B cell (primary cell): ENCODE measurements around the gene NUP62. TPM values are rescaled to one million over a fixed set of nuclear protein-coding genes. Genes with fewer than 3 reads are reported as not detected.

ENCODE experiments used
- ATAC-seq: fragments of 200-7000 bp; cut with Tn5 transposase; one replicate; pipeline ENCODE4 v1.10.0; 2021; ENCODE audit warnings: low read depth, mild to moderate bottlenecking, moderate number of reproducible peaks, moderate library complexity
- CTCF ChIA-PET: fragments of 350-600 bp; sonication (Branson Sonifier 250); formaldehyde crosslinking; loops from one replicate; lab custom pipeline; 2021; ENCODE audit warnings: antibody characterized with exemption, inconsistent platforms; lab: Charles Lee
- POLR2A ChIA-PET: fragments of 350-600 bp; sonication (Branson Sonifier 250); formaldehyde crosslinking; loops from one replicate; lab custom pipeline; 2021; ENCODE audit warnings: antibody characterized with exemption; lab: Charles Lee
- DNase-seq: peaks from one replicate; pipeline ENCODE4 v3.0.0; 2013
- H2AFZ ChIP-seq: 2 replicates; pipeline ENCODE4 v1.6.1; 2012; ENCODE audit warnings: mild to moderate bottlenecking, low read depth, low read length; ENCODE audit not compliant: insufficient read depth, poor library complexity, severe bottlenecking
- H3K27ac ChIP-seq, 2 donors: 1 replicate in 1 of 2; 2 replicates in 1 of 2; pipeline ENCODE4 v1.5.1; 2012 to 2013; ENCODE audit warnings: low read length in 2 of 2, mild to moderate bottlenecking in 2 of 2, moderate library complexity in 1 of 2
- H3K27me3 ChIP-seq, 4 experiments: fragments of 200-600 bp in 1 of 4; sonication (generic) in 1 of 4; replicated peaks in 1 of 4; 1 replicate in 2 of 4; 2 replicates in 2 of 4; pipeline versions ENCODE4 v1.6.1 to v1.7.0; 2013 to 2016; ENCODE audit warnings: low read length in 3 of 4, mild to moderate bottlenecking in 2 of 4, mixed read lengths in 1 of 4, moderate library complexity in 1 of 4; ENCODE audit not compliant: insufficient read depth in 4 of 4, control insufficient read depth in 3 of 4; ENCODE audit errors: control extremely low read depth in 1 of 4
- H3K36me3 ChIP-seq, 2 experiments: replicated peaks in 1 of 2; 1 replicate in 1 of 2; 2 replicates in 1 of 2; pipeline versions ENCODE4 v1.6.1 to v1.7.1; 2013; ENCODE audit warnings: low read length in 1 of 2; ENCODE audit not compliant: insufficient read depth in 2 of 2, control insufficient read depth in 1 of 2; ENCODE audit errors: control extremely low read depth in 1 of 2, extremely low read depth in 1 of 2
- H3K4me1 ChIP-seq, 2 donors: fragments of 200-600 bp in 1 of 2; sonication (generic) in 1 of 2; 1 replicate in 1 of 2; 2 replicates in 1 of 2; pipeline versions ENCODE4 v1.5.1 to v1.6.1; 2013 to 2017; ENCODE audit warnings: low read length in 2 of 2; ENCODE audit not compliant: control insufficient read depth in 2 of 2, insufficient read depth in 2 of 2
- H3K4me2 ChIP-seq: replicated peaks from 2 replicates; pipeline ENCODE3; 2012; ENCODE audit warnings: mild to moderate bottlenecking, low read depth, low read length; ENCODE audit not compliant: poor library complexity, severe bottlenecking
- H3K4me3 ChIP-seq, 5 experiments: fragments of 200-600 bp in 1 of 5; sonication (generic) in 1 of 5; 1 replicate in 3 of 5; 2 replicates in 2 of 5; pipeline versions ENCODE4 v1.5.1 to v1.7.0; 2011 to 2016; ENCODE audit warnings: low read length in 4 of 5, mild to moderate bottlenecking in 4 of 5, low read depth in 2 of 5, control low read depth in 1 of 5, moderate library complexity in 1 of 5; ENCODE audit not compliant: insufficient read depth in 1 of 5; ENCODE audit errors: control extremely low read depth in 1 of 5, extremely low read depth in 1 of 5
- H3K79me2 ChIP-seq: fragments of 200-600 bp; sonication (generic); one replicate; pipeline ENCODE4 v1.6.0; 2016; ENCODE audit warnings: low read length; ENCODE audit not compliant: control insufficient read depth, insufficient read depth
- H3K9ac ChIP-seq: fragments of 200-600 bp; sonication (generic); 2 replicates; pipeline ENCODE4 v1.6.1; 2017; ENCODE audit warnings: mild to moderate bottlenecking, low read length, moderate library complexity
- H3K9me3 ChIP-seq, 3 donors: one replicate each; pipeline versions ENCODE4 v1.6.1 to v1.7.1; 2013; ENCODE audit warnings: low read length in 2 of 3; ENCODE audit not compliant: control insufficient read depth in 2 of 3, insufficient read depth in 1 of 3; ENCODE audit errors: control extremely low read depth in 1 of 3
- H4K20me1 ChIP-seq: 2 replicates; pipeline ENCODE4 v1.6.0; 2012; ENCODE audit warnings: mild to moderate bottlenecking, low read length; ENCODE audit not compliant: insufficient read depth, control insufficient read depth, poor library complexity, severe bottlenecking
- H3K27ac Mint-ChIP-seq: one replicate; pipeline ENCODE4 v1.8.0; 2021; ENCODE audit warnings: mixed read lengths
- H3K27me3 Mint-ChIP-seq: one replicate; pipeline ENCODE4 v1.8.0; 2021; ENCODE audit warnings: mixed read lengths
- H3K4me1 Mint-ChIP-seq: one replicate; pipeline ENCODE4 v1.8.0; 2021; ENCODE audit warnings: mixed read lengths
- H3K4me3 Mint-ChIP-seq: one replicate; pipeline ENCODE4 v1.8.0; 2021; ENCODE audit warnings: mixed read lengths
- H3K9me3 Mint-ChIP-seq: one replicate; pipeline ENCODE4 v1.8.0; 2022; ENCODE audit warnings: mixed read lengths; ENCODE audit not compliant: insufficient read depth
- EZH2 ChIP-seq: IDR thresholded peaks from 2 replicates; pipeline ENCODE4 v1.6.1; 2012; ENCODE audit warnings: borderline replicate concordance, low read depth, mild to moderate bottlenecking, moderate library complexity, low read length; ENCODE audit not compliant: insufficient read depth, poor library complexity, severe bottlenecking
- WGBS: methylation state at CpG from one replicate; pipeline ENCODE4 v1.1.5; 2013; ENCODE audit warnings: missing lambda C conversion rate; ENCODE audit not compliant: insufficient coverage; 5-methylcytosine and 5-hydroxymethylcytosine counted together
- intact Hi-C: fragments of 100-400 bp; cut with micrococcal nuclease; formaldehyde crosslinking; loops from one replicate; pipeline ENCODE4 v1.10.0; 2022
- polyA plus RNA-seq: library from polyadenylated mRNA; depleted of rRNA; stranded (reverse); fragments of >200 nt; gene quantifications from 2 replicates; pipeline ENCODE4 v1.2.3, GENCODE V29; 2012
- total RNA-seq, 2 donors: library from RNA; stranded (reverse); fragments of 120-200 nt in 1 of 2; gene quantifications; 1 replicate in 1 of 2; 2 replicates in 1 of 2; pipeline versions ENCODE4 v1.2.3 to v1.2.4, GENCODE V29; 2013 to 2022
- TF ChIP-seq, protein P1 (sequence below): fragments of 200-600 bp; IDR thresholded peaks from one replicate; pipeline ENCODE4 v1.8.0; 2022; ENCODE audit warnings: antibody characterized with exemption, mild to moderate bottlenecking

NUP62 gene
- total and polyA plus RNA-seq, 2 donors (not counting 1 experiment from before 2014, with no cell fraction given), result 25.2 to 75.7 TPM

DNA sequence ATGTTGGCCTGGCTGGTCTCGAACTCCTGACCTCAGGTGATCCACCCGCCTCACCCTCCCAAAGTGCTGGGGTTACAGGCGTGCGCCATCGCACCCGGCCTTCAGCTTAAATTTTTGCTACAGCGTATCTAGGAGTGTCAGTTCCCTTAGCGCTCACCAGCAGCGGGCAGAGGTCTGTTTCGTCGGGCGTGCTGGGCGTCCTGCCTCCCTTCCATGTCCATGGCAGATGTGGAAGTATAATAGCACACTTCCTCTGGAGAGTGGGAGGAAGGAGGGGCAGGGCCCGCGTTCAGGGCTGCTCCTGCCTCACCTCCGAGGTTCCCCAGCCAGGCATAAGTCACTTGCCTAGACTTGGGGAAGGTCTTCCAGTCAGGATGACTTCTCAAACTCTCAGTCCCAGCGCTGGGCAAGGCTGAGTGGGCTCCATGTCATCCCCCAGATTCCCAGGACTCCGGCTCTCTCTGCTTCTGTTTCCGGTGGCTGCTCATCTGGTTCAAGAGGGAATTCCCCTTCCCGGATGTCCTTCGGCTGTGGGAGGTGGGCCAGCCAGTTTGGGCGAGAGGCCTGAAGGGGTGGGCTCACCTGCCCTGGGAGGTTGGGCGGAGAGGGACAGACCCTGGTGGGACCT is 42.2 kb downstream of the NUP62 start:
- H3K36me3 ChIP-seq, result peaks cover 0 to 29% of the 10 kb centered on the region in 2 experiments
- TF ChIP-seq, protein P1, sequence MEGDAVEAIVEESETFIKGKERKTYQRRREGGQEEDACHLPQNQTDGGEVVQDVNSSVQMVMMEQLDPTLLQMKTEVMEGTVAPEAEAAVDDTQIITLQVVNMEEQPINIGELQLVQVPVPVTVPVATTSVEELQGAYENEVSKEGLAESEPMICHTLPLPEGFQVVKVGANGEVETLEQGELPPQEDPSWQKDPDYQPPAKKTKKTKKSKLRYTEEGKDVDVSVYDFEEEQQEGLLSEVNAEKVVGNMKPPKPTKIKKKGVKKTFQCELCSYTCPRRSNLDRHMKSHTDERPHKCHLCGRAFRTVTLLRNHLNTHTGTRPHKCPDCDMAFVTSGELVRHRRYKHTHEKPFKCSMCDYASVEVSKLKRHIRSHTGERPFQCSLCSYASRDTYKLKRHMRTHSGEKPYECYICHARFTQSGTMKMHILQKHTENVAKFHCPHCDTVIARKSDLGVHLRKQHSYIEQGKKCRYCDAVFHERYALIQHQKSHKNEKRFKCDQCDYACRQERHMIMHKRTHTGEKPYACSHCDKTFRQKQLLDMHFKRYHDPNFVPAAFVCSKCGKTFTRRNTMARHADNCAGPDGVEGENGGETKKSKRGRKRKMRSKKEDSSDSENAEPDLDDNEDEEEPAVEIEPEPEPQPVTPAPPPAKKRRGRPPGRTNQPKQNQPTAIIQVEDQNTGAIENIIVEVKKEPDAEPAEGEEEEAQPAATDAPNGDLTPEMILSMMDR, result no peak
- TF ChIP-seq EZH2, result no peak
- H3K4me1 Mint-ChIP-seq, result peaks cover 18% of the 10 kb centered on the region
- ChIA-PET CTCF (interaction anchor here (1.2 kb wide), 1 partner anchor 37 kb away, joined by 3 read pairs; the partner anchor contains the start of gene PTOV1), POLR2A (no interaction called here)
- no peak overlapping the region for H3K4me3 ChIP-seq
- no peaks in the 10 kb centered on the region for H3K9me3 Mint-ChIP-seq
- DNase-seq (no peak), ATAC-seq (no peak)
- H3K9me3 ChIP-seq, result peaks cover 0 to 7% (median 0%) of the 10 kb centered on the region in 3 donors
- H4K20me1 ChIP-seq, result peaks cover 23% of the 10 kb centered on the region
- H3K4me3 Mint-ChIP-seq, result no peak overlapping the region
- intact Hi-C loops, result no loop called here
- H3K9ac ChIP-seq, result no peak overlapping the region
- no peaks in the 10 kb centered on the region for H3K27me3 ChIP-seq
- no peaks in the 10 kb centered on the region for H3K79me2 ChIP-seq
- no peaks in the 10 kb centered on the region for H3K27me3 Mint-ChIP-seq
- H3K4me1 ChIP-seq, result peaks cover 3 to 16% of the 10 kb centered on the region in 2 donors
- no peak overlapping the region for H3K27ac ChIP-seq
- no peak overlapping the region for H3K4me2 ChIP-seq
- 91% methylated on average over 16 of the region's 23 CpGs for WGBS
- H3K27ac Mint-ChIP-seq, result no peak overlapping the region
- no peak overlapping the region for H2AFZ ChIP-seq

DNA sequence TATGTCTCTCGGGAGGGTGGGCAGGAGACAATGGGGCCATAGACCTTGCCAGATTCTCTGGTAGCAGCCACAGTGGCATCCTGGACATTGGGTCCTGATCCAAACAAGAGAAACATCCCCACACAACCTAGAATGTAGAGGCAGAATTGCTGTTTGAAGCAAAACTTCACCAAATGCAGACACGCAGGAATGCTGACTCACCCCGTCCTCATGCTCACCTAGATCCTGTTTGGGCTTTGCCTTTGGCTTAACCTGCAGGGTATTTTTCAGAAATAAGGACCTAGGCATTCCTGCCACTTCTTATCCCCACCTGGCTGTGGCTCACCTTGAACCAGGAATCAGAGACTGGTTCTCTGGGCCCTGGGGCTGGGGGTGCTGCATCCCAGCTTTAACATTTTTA is 44.5 kb downstream of the NUP62 start:
- peaks cover 0 to 51% of the 10 kb centered on the region in 2 experiments for H3K36me3 ChIP-seq
- ChIA-PET POLR2A (no interaction called here), CTCF (interaction anchor here (0.7 kb wide), 1 partner anchor 221 kb away, joined by 3 read pairs; no protein-coding TSS in a partner anchor)
- no peak overlapping the region for H3K4me3 ChIP-seq
- no peaks in the 10 kb centered on the region for H3K27me3 Mint-ChIP-seq
- no peak overlapping the region for H3K27ac Mint-ChIP-seq
- H3K79me2 ChIP-seq, result no peaks in the 10 kb centered on the region
- H3K27me3 ChIP-seq, result no peaks in the 10 kb centered on the region
- peaks cover 2 to 4% of the 10 kb centered on the region in 2 donors for H3K4me1 ChIP-seq
- H3K4me1 Mint-ChIP-seq, result peaks cover 5% of the 10 kb centered on the region
- ATAC-seq (no peak), DNase-seq (no peak)
- intact Hi-C loops, result no loop called here
- H3K27ac ChIP-seq, result no peak overlapping the region
- TF ChIP-seq, protein P1, result no peak
- TF ChIP-seq EZH2, result no peak
- peaks cover 44% of the 10 kb centered on the region for H4K20me1 ChIP-seq
- H3K9me3 ChIP-seq, result peaks cover 0 to 5% (median 0%) of the 10 kb centered on the region in 3 donors
- no peak overlapping the region for H3K4me2 ChIP-seq
- no peak overlapping the region for H3K9ac ChIP-seq
- no peak overlapping the region for H2AFZ ChIP-seq
- WGBS, result 97% methylated on average over 2 of the region's 3 CpGs
- no peaks in the 10 kb centered on the region for H3K9me3 Mint-ChIP-seq
- H3K4me3 Mint-ChIP-seq, result no peak overlapping the region
